Parathyroid adenoma (tissue), 2 donors: ENCODE data around the gene MAP2.

Experiments
- H2AFZ ChIP-seq: fragments of 300-600 bp; sonication (generic); one replicate; pipeline ENCODE4 v1.7.0; 2017; ENCODE audit warnings: antibody characterized with exemption, mild to moderate bottlenecking
- H3K27ac ChIP-seq: fragments of 300-600 bp; sonication (generic); one replicate; pipeline ENCODE4 v1.7.0; 2017
- H3K27me3 ChIP-seq: fragments of 300-600 bp; sonication (generic); one replicate; pipeline ENCODE4 v1.7.0; 2017; ENCODE audit warnings: low read length; ENCODE audit not compliant: control insufficient read depth, insufficient read depth
- H3K36me3 ChIP-seq: fragments of 300-600 bp; sonication (generic); one replicate; pipeline ENCODE4 v1.7.0; 2017; ENCODE audit warnings: low read length; ENCODE audit not compliant: control insufficient read depth, insufficient read depth
- H3K4me1 ChIP-seq: fragments of 300-600 bp; sonication (generic); one replicate; pipeline ENCODE4 v1.7.0; 2017; ENCODE audit warnings: control low read depth
- H3K4me2 ChIP-seq: fragments of 300-600 bp; sonication (generic); one replicate; pipeline ENCODE4 v1.7.0; 2017; ENCODE audit warnings: low read length
- H3K4me3 ChIP-seq: fragments of 300-600 bp; sonication (generic); one replicate; pipeline ENCODE4 v1.7.0; 2017; ENCODE audit warnings: low read depth, low read length
- H3K79me2 ChIP-seq: fragments of 300-600 bp; sonication (generic); one replicate; pipeline ENCODE4 v1.7.0; 2017; ENCODE audit warnings: control low read depth
- H3K9ac ChIP-seq: fragments of 300-600 bp; sonication (generic); one replicate; pipeline ENCODE4 v1.7.0; 2017; ENCODE audit warnings: mild to moderate bottlenecking
- H3K9me3 ChIP-seq: fragments of 300-600 bp; sonication (generic); one replicate; pipeline ENCODE4 v1.7.0; 2017; ENCODE audit warnings: low read length; ENCODE audit not compliant: control insufficient read depth
- CTCF ChIP-seq: fragments of 300-600 bp; sonication (generic); IDR thresholded peaks from one replicate; pipeline ENCODE4 v1.7.0; 2017; ENCODE audit warnings: antibody characterized with exemption, mild to moderate bottlenecking
- donor health status: primary hyperparathyroidism.

Gene MAP2

GRCh38 chr2:209644842-209645241 is 221.0 kb downstream of the MAP2 start:
- Histone ChIP-seq H3K4me3 (no peak overlapping the region), H3K36me3 (no peaks in the 10 kb centered on the region), H3K9ac (no peak overlapping the region), H3K27me3 (no peaks in the 10 kb centered on the region), H3K4me1 (no peaks in the 10 kb centered on the region), H3K4me2 (no peak overlapping the region), H3K9me3 (no peaks in the 10 kb centered on the region), H3K27ac (no peak overlapping the region), H3K79me2 (no peaks in the 10 kb centered on the region), H2AFZ (no peak overlapping the region)
- TF ChIP-seq CTCF: no peak

GRCh38 chr2:209648714-209649113 is 224.9 kb downstream of the MAP2 start:
- no peak for TF ChIP-seq CTCF
- Histone ChIP-seq H3K4me1 (no peaks in the 10 kb centered on the region), H3K9ac (no peak overlapping the region), H3K9me3 (no peaks in the 10 kb centered on the region), H3K4me3 (no peak overlapping the region), H3K27ac (no peak overlapping the region), H3K36me3 (no peaks in the 10 kb centered on the region), H3K4me2 (no peak overlapping the region), H2AFZ (no peak overlapping the region), H3K79me2 (no peaks in the 10 kb centered on the region), H3K27me3 (no peaks in the 10 kb centered on the region)

- H3K4me2 ChIP-seq: no peak overlapping the region
- H3K9ac ChIP-seq: no peak overlapping the region
- no peaks in the 10 kb centered on the region for H3K36me3 ChIP-seq
Observed at GRCh38 chr2:209653134-209653533, 229.3 kb downstream of the MAP2 start.

GRCh38 chr2:209661286-209661894 is 237.5 kb downstream of the MAP2 start:
- H3K4me3 ChIP-seq: no peak overlapping the region
- H3K9ac ChIP-seq: no peak overlapping the region
- H3K4me2 ChIP-seq: no peak overlapping the region
- H3K4me1 ChIP-seq: no peaks in the 10 kb centered on the region
- H3K27me3 ChIP-seq: no peaks in the 10 kb centered on the region
- no peaks in the 10 kb centered on the region for H3K36me3 ChIP-seq
- H3K27ac ChIP-seq: no peak overlapping the region
- no peak for TF ChIP-seq CTCF
- no peaks in the 10 kb centered on the region for H3K9me3 ChIP-seq
- H2AFZ ChIP-seq: no peak overlapping the region
- H3K79me2 ChIP-seq: no peaks in the 10 kb centered on the region

More at GRCh38 chr2:209653134-209653533, 229.3 kb downstream of the MAP2 start:
- Histone ChIP-seq H3K27ac (no peak overlapping the region), H3K79me2 (no peaks in the 10 kb centered on the region), H2AFZ (no peak overlapping the region), H3K4me3 (no peak overlapping the region), H3K27me3 (no peaks in the 10 kb centered on the region), H3K9me3 (no peaks in the 10 kb centered on the region), H3K4me1 (no peaks in the 10 kb centered on the region)
- no peak for TF ChIP-seq CTCF

- H2AFZ ChIP-seq: no peak overlapping the region
- no peak overlapping the region for H3K4me3 ChIP-seq
- H3K27me3 ChIP-seq: no peaks in the 10 kb centered on the region
- no peaks in the 10 kb centered on the region for H3K4me1 ChIP-seq
- no peaks in the 10 kb centered on the region for H3K9me3 ChIP-seq
- H3K79me2 ChIP-seq: no peaks in the 10 kb centered on the region
- H3K36me3 ChIP-seq: no peaks in the 10 kb centered on the region
- no peak overlapping the region for H3K27ac ChIP-seq
- no peak for TF ChIP-seq CTCF
- H3K9ac ChIP-seq: no peak overlapping the region
- H3K4me2 ChIP-seq: no peak overlapping the region
Observed at GRCh38 chr2:209662021-209662420, 238.2 kb downstream of the MAP2 start.
